ENCODE results near the gene SDHC. TPM values are rescaled to one million over a fixed set of nuclear protein-coding genes. Genes with fewer than 3 reads are reported as not detected.

Gene SDHC
- total RNA-seq, 1 experiment from 2014 or later: 192 TPM

- H3K9me2 ChIP-seq (ENCODE audit: insufficient read depth): no peaks in the 10 kb centered on the region
- BruUV-seq (replicated peaks): no TSS peak
- H3K36me3 ChIP-seq (ENCODE audit: control insufficient read depth in 1 of 2, insufficient read depth in 2 of 2, low read length in 2 of 2): no peaks in the 10 kb centered on the region
- no peaks in the 10 kb centered on the region for H3K27me3 ChIP-seq (ENCODE audit: insufficient read depth, low read length)
- no peak for ATAC-seq
- H3K27ac ChIP-seq (ENCODE audit: low read depth, low read length): no peak overlapping the region
- ChIA-PET CTCF (no interaction called here), RAD21 (ENCODE audit: low non-redundant PET in 1 of 2, low total read pairs in 2 of 2, uncharacterized antibody in 2 of 2, unreplicated experiment in 2 of 2) (no interaction called here), POLR2A (no interaction called here)
- peaks cover 2% of the 10 kb centered on the region; the same call in 1 of the 2 replicates for H3K79me2 ChIP-seq (ENCODE audit: insufficient read depth, low read length)
- H3K4me3 ChIP-seq (replicated peaks in 1 of 2; ENCODE audit: low read depth in 1 of 2, low read length in 2 of 2): no peak overlapping the region
- no peak overlapping the region for H3K4me2 ChIP-seq (ENCODE audit: low read length)
- no peaks in the 10 kb centered on the region for H3K9me3 ChIP-seq (ENCODE audit: control insufficient read depth in 1 of 2, insufficient read depth in 1 of 2, low read depth in 1 of 2, low read length in 2 of 2)
- no peak overlapping the region for H2AFZ ChIP-seq (ENCODE audit: low read depth, low read length, poor library complexity, severe bottlenecking)
- no peak for DNase-seq (ENCODE audit: low read depth, low spot score)
- TF ChIP-seq REST (IDR thresholded peaks at IDR 0.05; ENCODE audit: low read depth) (no peak), CBX3 (IDR thresholded peaks at IDR 0.05; ENCODE audit: low read depth) (no peak), EZH2phosphoT487 (IDR thresholded peaks at IDR 0.05; ENCODE audit: borderline replicate concordance) (no peak), SIN3A (IDR thresholded peaks at IDR 0.05; ENCODE audit: low read depth) (no peak)
- no peaks in the 10 kb centered on the region for H3K4me1 ChIP-seq (ENCODE audit: control insufficient read depth in 1 of 2, insufficient read depth in 2 of 2, low read length in 2 of 2)
- H4K20me1 ChIP-seq (ENCODE audit: insufficient read depth): no peaks in the 10 kb centered on the region
- intact Hi-C loops (cut with micrococcal nuclease): no loop called here
- H3K9ac ChIP-seq (ENCODE audit: low read length): no peak overlapping the region
These were observed 14.8 kb upstream of the SDHC start for GRCh38 chr1:161299347-161299746.

- H2AFZ ChIP-seq (ENCODE audit: low read depth, low read length, poor library complexity, severe bottlenecking): no peak overlapping the region
- no peaks in the 10 kb centered on the region for H3K27me3 ChIP-seq (ENCODE audit: insufficient read depth, low read length)
- H3K4me3 ChIP-seq (replicated peaks in 1 of 2; ENCODE audit: low read depth in 1 of 2, low read length in 2 of 2): no peak overlapping the region
- H3K27ac ChIP-seq (ENCODE audit: low read depth, low read length): no peak overlapping the region
- intact Hi-C loops (cut with micrococcal nuclease): no loop called here
- peaks cover 4 to 8% of the 10 kb centered on the region in 2 experiments; a peak in 3 of 4 replicates for H3K4me1 ChIP-seq (ENCODE audit: control insufficient read depth in 1 of 2, insufficient read depth in 2 of 2, low read length in 2 of 2)
- H3K4me2 ChIP-seq (ENCODE audit: low read length): no peak overlapping the region
- TF ChIP-seq FOSL1 (IDR thresholded peaks at IDR 0.05; ENCODE audit: low read depth): no peak
- no peak for TF ChIP-seq SIN3A (IDR thresholded peaks at IDR 0.05; ENCODE audit: low read depth)
- BruUV-seq (replicated peaks): no TSS peak
- ChIA-PET CTCF (no interaction called here), POLR2A (no interaction called here), RAD21 (ENCODE audit: low non-redundant PET in 1 of 2, low total read pairs in 2 of 2, uncharacterized antibody in 2 of 2, unreplicated experiment in 2 of 2) (no interaction called here)
- peaks cover 6% of the 10 kb centered on the region for H3K79me2 ChIP-seq (ENCODE audit: insufficient read depth, low read length)
- H3K36me3 ChIP-seq (ENCODE audit: control insufficient read depth in 1 of 2, insufficient read depth in 2 of 2, low read length in 2 of 2): no peaks in the 10 kb centered on the region
- H3K9me3 ChIP-seq (ENCODE audit: control insufficient read depth in 1 of 2, insufficient read depth in 1 of 2, low read depth in 1 of 2, low read length in 2 of 2): no peaks in the 10 kb centered on the region
- H3K9me2 ChIP-seq (ENCODE audit: insufficient read depth): no peaks in the 10 kb centered on the region
- no peak for DNase-seq (ENCODE audit: low read depth, low spot score)
- H3K9ac ChIP-seq (ENCODE audit: low read length): no peak overlapping the region
- no peak for ATAC-seq
- no peaks in the 10 kb centered on the region for H4K20me1 ChIP-seq (ENCODE audit: insufficient read depth)
These were observed 13.7 kb upstream of the SDHC start for GRCh38 chr1:161300478-161300877.

All from HCT116 (cell line).